ENCODE measurements around the gene PLCD1. TPM values are rescaled to one million over a fixed set of nuclear protein-coding genes. Genes with fewer than 3 reads are reported as not detected.

Gene PLCD1
- total RNA-seq, 4 donors from 2014 or later = 25.4 to 29.8 (median 27.1) TPM

GRCh38 chr3:38049358-38050126 lies 20.1 kb upstream of the PLCD1 start:
- WGBS, 2 donors (ENCODE audit: low coverage in 1 of 2) = 82 to 100% methylated on average over 2 to 3 of the region's 4 CpGs
- Histone ChIP-seq H3K36me3 (no peaks in the 10 kb centered on the region), H3K27ac (no peak overlapping the region), H3K4me1 (no peaks in the 10 kb centered on the region), H3K9me3 (no peaks in the 10 kb centered on the region), H3K27me3 (no peaks in the 10 kb centered on the region), H3K4me3 (no peak overlapping the region)
- ATAC-seq = no peak
- no peak for TF ChIP-seq POLR2A (IDR thresholded peaks at IDR 0.05)
- TF ChIP-seq POLR2AphosphoS5 (IDR thresholded peaks at IDR 0.05) = no peak
- TF ChIP-seq EP300 (IDR thresholded peaks at IDR 0.05) = no peak
- TF ChIP-seq, protein P1, sequence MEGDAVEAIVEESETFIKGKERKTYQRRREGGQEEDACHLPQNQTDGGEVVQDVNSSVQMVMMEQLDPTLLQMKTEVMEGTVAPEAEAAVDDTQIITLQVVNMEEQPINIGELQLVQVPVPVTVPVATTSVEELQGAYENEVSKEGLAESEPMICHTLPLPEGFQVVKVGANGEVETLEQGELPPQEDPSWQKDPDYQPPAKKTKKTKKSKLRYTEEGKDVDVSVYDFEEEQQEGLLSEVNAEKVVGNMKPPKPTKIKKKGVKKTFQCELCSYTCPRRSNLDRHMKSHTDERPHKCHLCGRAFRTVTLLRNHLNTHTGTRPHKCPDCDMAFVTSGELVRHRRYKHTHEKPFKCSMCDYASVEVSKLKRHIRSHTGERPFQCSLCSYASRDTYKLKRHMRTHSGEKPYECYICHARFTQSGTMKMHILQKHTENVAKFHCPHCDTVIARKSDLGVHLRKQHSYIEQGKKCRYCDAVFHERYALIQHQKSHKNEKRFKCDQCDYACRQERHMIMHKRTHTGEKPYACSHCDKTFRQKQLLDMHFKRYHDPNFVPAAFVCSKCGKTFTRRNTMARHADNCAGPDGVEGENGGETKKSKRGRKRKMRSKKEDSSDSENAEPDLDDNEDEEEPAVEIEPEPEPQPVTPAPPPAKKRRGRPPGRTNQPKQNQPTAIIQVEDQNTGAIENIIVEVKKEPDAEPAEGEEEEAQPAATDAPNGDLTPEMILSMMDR (IDR thresholded peaks at IDR 0.05) = no peak

DNA sequence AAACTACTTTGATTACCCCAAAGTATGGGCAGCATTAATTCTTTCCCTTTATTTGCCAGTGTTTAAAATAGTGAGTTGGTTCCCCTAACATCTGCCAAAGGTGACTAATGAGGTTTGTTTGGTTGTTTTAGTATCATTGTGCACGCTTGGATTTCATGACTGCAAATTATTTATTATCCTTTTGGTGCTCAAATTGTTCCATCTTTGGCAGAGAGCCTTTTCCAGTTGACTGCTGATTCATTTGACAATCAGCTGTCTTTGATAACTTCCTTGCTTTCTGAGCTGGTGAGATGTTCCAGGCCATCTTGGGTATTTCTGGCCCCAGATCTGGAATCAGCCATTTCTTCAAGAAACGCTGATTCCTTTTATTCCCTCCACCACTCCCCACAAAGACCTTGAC lies 18.5 kb upstream of the PLCD1 start:
- 45 to 50% methylated on average over 2 of the region's 2 CpGs for WGBS, 2 donors (ENCODE audit: low coverage in 1 of 2)

GRCh38 chr3:38046821-38047220 lies 17.4 kb upstream of the PLCD1 start:
- Histone ChIP-seq H3K4me1 (no peaks in the 10 kb centered on the region), H3K4me3 (no peak overlapping the region), H3K36me3 (no peaks in the 10 kb centered on the region), H3K27ac (no peak overlapping the region), H3K9me3 (no peaks in the 10 kb centered on the region), H3K27me3 (no peaks in the 10 kb centered on the region)
- TF ChIP-seq, protein P1 (IDR thresholded peaks at IDR 0.05) = no peak
- no peak for ATAC-seq
- 87 to 100% methylated on average over 1 to 2 of the region's 2 CpGs for whole genome bisulfite sequencing, 2 donors (ENCODE audit: low coverage in 1 of 2)

More for the DNA sequence above, 18.5 kb upstream of the PLCD1 start:
- TF ChIP-seq EP300 (IDR thresholded peaks at IDR 0.05) (no peak), POLR2A (IDR thresholded peaks at IDR 0.05) (no peak), POLR2AphosphoS5 (IDR thresholded peaks at IDR 0.05) (no peak)
- TF ChIP-seq, protein P1 (IDR thresholded peaks at IDR 0.05) = no peak
- H3K27me3 ChIP-seq = no peaks in the 10 kb centered on the region
- H3K27ac ChIP-seq = no peak overlapping the region
- no peak overlapping the region for H3K4me3 ChIP-seq
- H3K9me3 ChIP-seq = no peaks in the 10 kb centered on the region
- no peaks in the 10 kb centered on the region for H3K36me3 ChIP-seq
- ATAC-seq = no peak
- no peaks in the 10 kb centered on the region for H3K4me1 ChIP-seq

GRCh38 chr3:38046027-38046426 lies 16.6 kb upstream of the PLCD1 start:
- Histone ChIP-seq H3K9me3 (no peaks in the 10 kb centered on the region), H3K36me3 (no peaks in the 10 kb centered on the region), H3K27ac (no peak overlapping the region), H3K4me1 (no peaks in the 10 kb centered on the region), H3K27me3 (no peaks in the 10 kb centered on the region), H3K4me3 (no peak overlapping the region)
- WGBS, 2 donors (ENCODE audit: low coverage in 1 of 2) = 91 to 93% methylated on average over 3 to 4 of the region's 4 CpGs
- TF ChIP-seq POLR2A (IDR thresholded peaks at IDR 0.05) = no peak
- TF ChIP-seq, protein P1 (IDR thresholded peaks at IDR 0.05) = no peak
- no peak for TF ChIP-seq POLR2AphosphoS5 (IDR thresholded peaks at IDR 0.05)
- no peak for TF ChIP-seq EP300 (IDR thresholded peaks at IDR 0.05)
- no peak for ATAC-seq

- Histone ChIP-seq H3K27ac (no peak overlapping the region), H3K4me3 (no peak overlapping the region), H3K4me1 (peaks cover 0 to 18% (median 12%) of the 10 kb centered on the region in 3 donors), H3K9me3 (no peaks in the 10 kb centered on the region), H3K36me3 (no peaks in the 10 kb centered on the region), H3K27me3 (no peaks in the 10 kb centered on the region)
- ATAC-seq = no peak
- TF ChIP-seq EP300 (IDR thresholded peaks at IDR 0.05) (no peak), POLR2A (IDR thresholded peaks at IDR 0.05) (no peak), POLR2AphosphoS5 (IDR thresholded peaks at IDR 0.05) (no peak)
- TF ChIP-seq, protein P1 (IDR thresholded peaks at IDR 0.05) = no peak
- 90 to 92% methylated on average over 1 to 4 of the region's 4 CpGs for WGBS, 2 donors (ENCODE audit: low coverage in 1 of 2)
These were observed 14.0 kb upstream of the PLCD1 start for GRCh38 chr3:38043486-38043885.

Measured in gastroesophageal sphincter (tissue), 4 donors.